NCI-H526 treated with DMSO at 0.1 percent for 48 hours (cell line): ENCODE results near the gene DOCK4.

ENCODE experiments used
- DNase-seq: peaks from one replicate; lab custom pipeline; 2025; lab: John Stamatoyannopoulos, UW

Gene DOCK4

DNA sequence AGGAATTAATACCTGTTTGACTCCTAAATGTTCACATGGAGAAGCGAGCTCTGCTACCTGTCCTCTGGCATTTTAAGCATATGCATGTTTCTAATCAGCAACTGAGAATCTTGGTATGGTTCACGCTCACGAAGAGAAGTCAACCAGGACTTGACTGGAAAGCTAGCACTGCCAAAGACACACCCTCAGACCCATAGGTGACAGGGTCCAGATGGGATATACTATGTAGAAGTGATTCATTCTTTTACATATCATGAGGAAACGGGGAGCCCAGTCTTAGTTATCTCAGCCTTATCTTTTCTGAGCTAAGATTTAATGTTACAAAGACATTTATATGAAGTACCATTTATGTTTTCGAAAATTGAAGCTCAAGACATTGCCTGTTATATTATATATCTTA is 313.0 kb downstream of the DOCK4 start:
- DNase-seq: no peak

GRCh38 chr7:111892588-111892987 is 313.6 kb downstream of the DOCK4 start:
- no peak for DNase-seq

DNA sequence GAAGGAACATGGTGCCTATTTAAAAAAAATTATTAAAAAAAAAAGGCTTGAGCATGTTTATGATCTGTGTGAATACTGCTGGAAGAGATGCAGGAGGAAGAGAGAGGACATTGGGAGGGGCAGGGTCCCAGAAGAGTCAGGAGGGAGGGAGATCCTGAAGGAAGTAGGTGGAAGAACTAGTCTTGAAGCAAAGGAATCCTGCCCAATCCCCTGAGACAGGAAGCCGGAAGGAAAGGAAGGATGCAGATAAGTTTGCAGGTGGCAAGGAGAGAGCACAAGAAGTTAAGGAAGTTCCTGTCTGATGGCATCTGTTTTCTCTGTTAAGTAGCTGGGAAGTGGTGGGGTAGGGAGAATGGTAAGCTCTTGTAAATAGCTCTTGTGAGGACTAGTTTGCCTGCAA is 318.5 kb downstream of the DOCK4 start:
- DNase-seq: no peak

GRCh38 chr7:111886233-111886632 is 320.0 kb downstream of the DOCK4 start:
- no peak for DNase-seq

- DNase-seq: no peak
Observed at GRCh38 chr7:111883241-111883640, 323.0 kb downstream of the DOCK4 start.

DNA sequence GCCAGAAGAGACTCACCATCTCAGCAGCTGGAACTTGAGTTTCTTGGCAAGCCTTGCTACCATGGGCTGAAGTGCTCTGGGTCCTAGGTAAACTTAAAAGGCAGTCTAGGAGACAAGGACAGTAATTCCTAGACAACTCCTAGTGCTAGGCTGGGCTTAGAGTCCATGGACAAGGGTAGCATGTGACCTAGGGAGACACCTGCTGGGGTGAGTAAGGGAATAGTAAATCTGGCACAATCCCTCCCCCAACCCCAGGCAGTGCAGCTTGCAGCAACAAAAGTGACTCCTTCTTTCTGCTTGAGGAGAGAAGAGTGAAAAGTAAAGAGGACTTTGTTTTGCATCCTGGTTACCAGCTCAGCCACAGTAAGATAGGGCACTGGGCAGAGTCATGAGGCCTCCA is 327.4 kb downstream of the DOCK4 start:
- no peak for DNase-seq

DNA sequence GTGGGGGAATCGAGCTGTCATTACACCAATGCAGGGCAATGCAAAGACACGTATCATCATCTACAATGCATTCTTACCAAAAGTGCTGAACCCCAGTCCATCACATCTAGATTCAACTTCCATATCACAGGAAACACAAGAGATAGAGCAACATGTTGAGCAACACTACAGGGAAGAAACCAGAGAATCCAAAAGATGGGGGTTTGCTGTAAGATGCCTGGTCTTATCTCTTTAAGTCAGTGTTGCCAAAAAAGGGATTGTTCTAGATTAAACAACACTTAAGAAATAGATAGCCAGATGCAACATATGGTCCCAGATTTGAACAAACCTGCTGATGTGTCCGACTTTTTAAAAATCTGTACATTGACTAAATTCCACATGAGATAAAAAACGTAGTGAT is 328.3 kb downstream of the DOCK4 start:
- DNase-seq: no peak

- DNase-seq: no peak
Observed at GRCh38 chr7:111873963-111874690, 332.1 kb downstream of the DOCK4 start.

- no peak for DNase-seq
Observed at GRCh38 chr7:111873326-111873646, 332.9 kb downstream of the DOCK4 start.

DNA sequence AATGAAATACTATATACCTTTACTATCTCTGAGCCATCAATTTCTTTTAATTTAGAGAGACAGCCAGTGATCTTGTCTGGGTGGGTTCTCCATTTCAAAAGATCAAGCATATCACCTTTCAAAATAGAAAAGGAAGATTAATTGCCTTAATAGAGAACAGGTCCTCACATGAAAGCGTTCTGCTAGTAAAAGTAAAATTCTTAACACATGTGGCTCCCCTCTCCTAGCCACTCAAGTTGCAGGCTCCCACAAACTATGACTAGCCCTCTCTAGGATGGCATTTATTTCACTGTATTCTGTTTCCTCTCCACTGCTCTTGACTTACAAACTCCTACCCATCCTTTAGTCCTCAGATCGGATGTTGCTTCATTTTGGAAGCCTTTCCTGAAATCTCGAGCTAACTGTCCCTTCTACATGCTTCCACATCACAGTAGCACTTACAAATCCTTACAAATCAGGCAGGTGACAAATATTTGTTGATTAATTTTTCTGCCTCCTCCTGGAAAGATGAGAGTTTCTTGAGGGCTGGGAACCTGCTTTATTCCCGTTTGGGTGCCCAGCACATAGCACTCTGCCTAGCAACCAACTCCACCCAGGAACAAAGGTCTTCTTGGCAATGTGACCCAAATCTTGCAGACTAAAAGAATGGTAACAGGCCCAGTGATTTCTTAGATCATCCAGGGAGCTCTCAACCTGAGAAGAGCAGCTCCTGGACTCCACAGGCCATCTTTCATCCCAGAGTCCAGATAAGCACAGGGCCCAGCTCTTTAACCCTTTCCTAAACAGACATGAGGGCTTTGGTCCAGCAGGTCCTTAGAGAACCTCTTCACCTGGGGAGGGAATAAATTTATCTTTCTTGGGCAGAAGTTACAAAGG is 333.5 kb downstream of the DOCK4 start:
- DNase-seq: no peak

- no peak for DNase-seq
Observed at GRCh38 chr7:111871283-111871682, 334.9 kb downstream of the DOCK4 start.

DNA sequence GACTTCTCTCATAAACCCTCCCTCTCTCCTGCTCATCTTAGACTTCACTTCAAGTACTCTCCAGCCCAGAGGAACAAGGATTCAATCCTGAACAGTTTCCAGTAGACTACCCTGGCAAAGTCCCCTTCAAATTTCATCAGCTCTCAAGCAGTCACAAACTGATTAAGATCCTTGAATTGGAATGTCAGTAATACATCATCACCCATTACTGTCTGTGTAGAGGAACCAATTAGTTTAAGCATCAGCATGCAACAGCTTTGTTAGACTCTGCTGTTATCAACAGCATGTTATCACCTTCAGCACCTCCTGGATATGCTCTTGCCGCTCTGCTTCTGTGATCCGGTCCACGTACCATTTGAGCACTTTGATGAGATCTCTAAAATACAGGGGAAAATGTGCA is 336.9 kb downstream of the DOCK4 start:
- DNase-seq: no peak

DNA sequence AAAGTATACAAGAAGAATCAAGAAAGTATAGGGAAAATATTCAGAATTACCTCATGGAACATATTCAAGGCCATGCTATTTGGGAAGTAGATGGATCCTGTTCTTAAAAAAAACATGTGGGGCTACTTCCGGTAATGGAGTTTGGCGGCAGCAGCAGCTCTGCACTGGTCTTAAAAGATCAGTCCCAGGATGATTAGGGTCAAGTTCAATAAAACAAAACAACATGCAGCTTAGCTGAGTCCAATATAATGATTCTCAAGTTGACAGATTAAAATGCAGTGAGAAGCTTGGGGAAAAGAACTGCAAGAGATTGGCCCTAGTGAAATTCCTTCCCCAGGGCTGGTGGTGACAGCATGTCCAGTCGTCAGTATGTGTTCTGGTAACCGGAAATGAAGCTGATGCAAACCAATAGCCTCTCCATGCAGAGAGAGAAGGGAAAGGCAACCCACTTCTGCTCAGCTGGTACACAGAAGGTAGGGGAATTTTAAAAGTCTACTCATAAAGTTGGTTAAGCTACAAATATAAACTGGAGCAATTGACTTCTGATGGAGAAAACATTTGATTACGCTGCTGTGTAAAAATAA is 338.8 kb downstream of the DOCK4 start:
- no peak for DNase-seq

GRCh38 chr7:111866787-111867186 is 339.4 kb downstream of the DOCK4 start:
- no peak for DNase-seq

GRCh38 chr7:111865430-111865829 is 340.8 kb downstream of the DOCK4 start:
- no peak for DNase-seq

GRCh38 chr7:111864291-111864976 is 341.8 kb downstream of the DOCK4 start:
- DNase-seq: no peak

DNA sequence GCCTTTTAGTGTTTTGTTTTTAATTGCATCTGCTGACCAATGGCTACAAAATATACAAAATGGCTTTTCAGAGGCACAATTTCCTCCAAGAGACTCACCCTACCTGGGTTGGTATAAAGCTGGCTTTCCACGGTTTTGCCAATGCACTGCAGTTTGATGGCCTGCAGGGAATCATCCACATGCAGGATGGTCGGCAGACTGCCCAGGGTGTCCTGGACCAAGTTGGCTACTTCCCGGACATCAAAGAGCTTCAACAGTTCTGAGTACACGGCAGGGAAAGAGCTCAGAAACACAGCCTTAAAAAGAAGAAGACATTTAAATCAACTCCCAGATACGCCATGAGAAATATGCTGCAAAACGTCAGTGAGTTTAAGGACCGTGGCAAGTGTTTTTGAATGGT is 342.9 kb downstream of the DOCK4 start:
- DNase-seq: no peak

GRCh38 chr7:111860248-111860647 is 346.0 kb downstream of the DOCK4 start:
- DNase-seq: no peak

GRCh38 chr7:111858331-111858730 is 347.9 kb downstream of the DOCK4 start:
- DNase-seq: no peak

DNA sequence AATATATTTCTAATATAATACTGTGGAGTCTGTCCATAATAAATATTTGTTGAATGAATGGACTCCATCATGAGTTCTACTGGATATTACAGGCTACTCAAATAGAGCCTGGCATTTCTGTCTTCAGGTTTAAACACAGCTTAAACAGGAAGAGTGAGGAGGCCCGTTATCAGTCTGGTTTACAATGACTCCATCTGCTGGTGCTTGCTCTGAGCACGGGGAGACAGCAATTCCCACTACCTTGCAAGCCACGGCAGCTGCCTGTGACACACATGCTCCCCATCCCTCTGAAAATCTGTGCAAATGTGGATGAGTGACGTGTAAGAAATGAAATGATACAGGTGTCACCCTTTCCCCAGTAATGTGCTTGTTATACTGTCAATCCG is 350.4 kb downstream of the DOCK4 start:
- DNase-seq: no peak

DNA sequence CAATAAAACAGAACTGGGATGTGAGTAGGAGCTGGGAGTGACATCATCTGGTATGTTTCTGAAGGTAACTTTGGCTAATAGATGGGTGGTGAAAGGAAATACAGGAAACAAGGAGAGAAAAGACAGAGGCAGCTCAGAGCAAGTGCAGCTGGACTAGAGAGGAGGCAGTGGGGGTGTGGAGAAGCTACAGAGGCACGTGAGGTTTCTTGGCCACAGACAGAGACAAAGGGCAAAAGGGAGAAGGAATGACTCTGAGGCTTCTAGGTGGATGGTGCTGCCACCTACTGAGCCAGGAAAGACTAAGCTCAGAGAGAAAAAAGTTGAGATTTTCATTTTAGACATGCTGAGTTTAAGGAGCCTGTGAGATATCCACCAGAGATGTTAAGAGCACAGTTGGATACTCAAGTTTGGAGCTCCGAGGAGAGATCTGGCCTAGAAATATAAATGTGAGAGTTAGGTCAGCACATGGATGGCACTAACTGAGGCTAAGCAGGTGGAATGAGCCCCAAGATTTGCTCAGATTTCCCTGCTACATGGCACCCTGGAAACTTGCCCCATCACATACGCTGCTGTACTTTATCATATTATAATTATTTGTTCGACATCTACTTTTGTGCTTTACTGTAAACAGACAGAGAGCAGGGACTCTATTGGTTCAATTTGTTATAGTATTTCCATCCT is 350.9 kb downstream of the DOCK4 start:
- DNase-seq: peak; percentile 13
